Measurements from ENCODE around the gene PTPN6. TPM values are rescaled to one million over a fixed set of nuclear protein-coding genes. Genes with fewer than 3 reads are reported as not detected.

Gene PTPN6
- total and polyA plus RNA-seq, 2 of the 8 experiments (the other 6 are each of a cell fraction or from before 2014, with no cell fraction given) = 16.3 to 28.4 TPM

DNA sequence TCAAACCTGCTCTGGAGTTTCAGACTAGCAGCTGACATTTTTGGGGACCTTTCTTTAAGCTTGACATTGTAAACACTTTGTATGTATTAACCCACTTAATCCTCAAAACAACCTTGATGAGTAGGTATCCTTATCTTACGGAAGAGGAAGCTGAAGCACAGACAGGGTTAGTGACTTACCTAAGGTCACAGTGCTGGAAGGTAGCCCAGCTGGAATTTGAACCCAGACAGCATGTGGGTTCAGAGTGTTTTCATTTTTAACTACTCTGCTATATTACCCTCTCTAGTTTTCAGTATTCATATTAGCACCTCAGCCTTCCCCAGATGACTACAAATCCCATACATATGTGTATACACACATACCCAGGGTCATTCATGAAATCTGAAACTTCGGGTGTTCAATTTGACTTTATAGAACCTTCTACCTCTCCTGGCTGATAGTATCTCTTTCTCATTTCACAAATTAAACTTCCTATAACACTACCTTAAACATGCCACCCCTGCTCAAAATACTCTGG lies 53.2 kb downstream of the PTPN6 start:
- Histone ChIP-seq H4K20me1 (replicated peaks in 1 of 2; ENCODE audit: control insufficient read depth in 1 of 2, insufficient read depth in 2 of 2, low read length in 2 of 2) (no peaks in the 10 kb centered on the region), H2BK120ac (replicated peaks; ENCODE audit: low read depth, low read length) (no peak overlapping the region), H3K23me2 (ENCODE audit: low read depth, low read length) (no peaks in the 10 kb centered on the region), H4K8ac (ENCODE audit: extremely low read depth, insufficient read depth, low read length) (no peak overlapping the region), H3K56ac (replicated peaks; ENCODE audit: insufficient read length, low read depth, low read length) (no peak overlapping the region), H2BK20ac (ENCODE audit: low read length) (no peak overlapping the region), H3K4ac (replicated peaks; ENCODE audit: insufficient read length, low read depth, low read length) (no peak overlapping the region), H3K14ac (ENCODE audit: insufficient read length) (no peak overlapping the region), H3K4me1 (replicated peaks in 1 of 4; ENCODE audit: control insufficient read depth in 3 of 4, insufficient read depth in 4 of 4, low read length in 3 of 4) (no peaks in the 10 kb centered on the region), H3K9ac (replicated peaks in 1 of 4; ENCODE audit: extremely low read depth in 1 of 4, low read depth in 3 of 4, low read length in 3 of 4) (no peak overlapping the region), H4K91ac (replicated peaks; ENCODE audit: insufficient read length, low read length) (no peak overlapping the region), H2BK5ac (ENCODE audit: low read depth, low read length) (no peak overlapping the region), H3K27ac (ENCODE audit: low read depth, low read length) (no peak overlapping the region), H3K79me1 (ENCODE audit: low read depth, low read length) (no peaks in the 10 kb centered on the region), H2BK12ac (ENCODE audit: low read depth, low read length) (no peak overlapping the region), H3K9me3 (ENCODE audit: insufficient read depth in 2 of 2, low read depth in 1 of 2, low read length in 1 of 2) (no peaks in the 10 kb centered on the region), H2BK15ac (ENCODE audit: low read length) (no peak overlapping the region), H3K4me3 (ENCODE audit: extremely low read depth in 1 of 4, insufficient read depth in 2 of 4, low read depth in 3 of 4, low read length in 4 of 4) (no peak overlapping the region), H2AFZ (ENCODE audit: low read length) (no peak overlapping the region), H3K23ac (ENCODE audit: insufficient read length) (no peak overlapping the region), H3K36me3 (ENCODE audit: control insufficient read depth in 2 of 4, insufficient read depth in 4 of 4, low read length in 3 of 4) (peaks cover 0 to 4% (median 2%) of the 10 kb centered on the region in 4 experiments; a peak in 2 of 8 replicates), H3K27me3 (replicated peaks in 1 of 4; ENCODE audit: control insufficient read depth in 3 of 4, extremely low read depth in 1 of 4, insufficient read depth in 3 of 4, low read length in 3 of 4) (no peaks in the 10 kb centered on the region), H2AK5ac (ENCODE audit: low read depth, low read length) (no peak overlapping the region), H3K18ac (ENCODE audit: extremely low read depth, low read length) (no peak overlapping the region), H3K79me2 (ENCODE audit: control insufficient read depth in 1 of 2, insufficient read depth in 2 of 2, low read length in 2 of 2) (no peaks in the 10 kb centered on the region; a peak in 1 of 4 replicates), H4K5ac (ENCODE audit: insufficient read length, low read depth, low read length) (no peak overlapping the region), H3K4me2 (ENCODE audit: insufficient read depth in 1 of 2, low read depth in 2 of 2, low read length in 2 of 2) (no peak overlapping the region)
- POLR2A ChIA-PET (ENCODE audit: partially characterized antibody) = interaction anchor here (1.3 to 2.6 kb wide), 3 partner anchors 14 to 60 kb away, joined by 4 to 7 read pairs (median 6); partner anchors contain the start of genes C12orf57, LPCAT3 and RNU7-1
- TF ChIP-seq, protein P1, sequence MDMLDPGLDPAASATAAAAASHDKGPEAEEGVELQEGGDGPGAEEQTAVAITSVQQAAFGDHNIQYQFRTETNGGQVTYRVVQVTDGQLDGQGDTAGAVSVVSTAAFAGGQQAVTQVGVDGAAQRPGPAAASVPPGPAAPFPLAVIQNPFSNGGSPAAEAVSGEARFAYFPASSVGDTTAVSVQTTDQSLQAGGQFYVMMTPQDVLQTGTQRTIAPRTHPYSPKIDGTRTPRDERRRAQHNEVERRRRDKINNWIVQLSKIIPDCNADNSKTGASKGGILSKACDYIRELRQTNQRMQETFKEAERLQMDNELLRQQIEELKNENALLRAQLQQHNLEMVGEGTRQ (IDR thresholded peaks at IDR 0.05; ENCODE audit: low read length) = no peak
- TF ChIP-seq, protein P2, sequence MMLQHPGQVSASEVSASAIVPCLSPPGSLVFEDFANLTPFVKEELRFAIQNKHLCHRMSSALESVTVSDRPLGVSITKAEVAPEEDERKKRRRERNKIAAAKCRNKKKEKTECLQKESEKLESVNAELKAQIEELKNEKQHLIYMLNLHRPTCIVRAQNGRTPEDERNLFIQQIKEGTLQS (IDR thresholded peaks at IDR 0.05; ENCODE audit: insufficient read depth, low read depth, low read length) = no peak
- no peak for TF ChIP-seq JUND (IDR thresholded peaks at IDR 0.05; ENCODE audit: low read length)
- no peak for TF ChIP-seq KDM4A (IDR thresholded peaks at IDR 0.05; ENCODE audit: low read depth, low read length, severe bottlenecking)
- TF ChIP-seq MAFK (IDR thresholded peaks at IDR 0.05; ENCODE audit: low read depth, low read length) = no peak
- no peak for TF ChIP-seq RBBP5 (IDR thresholded peaks at IDR 0.05; ENCODE audit: borderline replicate concordance, low read depth, low read length)
- no peak for TF ChIP-seq TAF7 (optimal IDR thresholded peaks at IDR 0.05; ENCODE audit: borderline replicate concordance, low read depth, low read length)
- TF ChIP-seq POLR2AphosphoS5 (IDR thresholded peaks at IDR 0.05; ENCODE audit: low read depth, low read length) = no peak
- no peak for TF ChIP-seq RXRA (IDR thresholded peaks at IDR 0.05; ENCODE audit: insufficient read depth, low read depth, low read length)
- FAIRE-seq = no peak
- CTCF ChIA-PET (ENCODE audit: partially characterized antibody) = interaction anchor here (1.2 to 2.7 kb wide), 5 partner anchors 9 to 105 kb away, joined by 3 to 13 read pairs (median 4); partner anchors contain the start of genes C1RL and LPCAT3
- WGBS, 2 experiments (ENCODE audit: extremely low coverage in 1 of 2, insufficient coverage in 1 of 2, insufficient read length in 1 of 2, insufficient replicate concordance in 2 of 2, low coverage in 1 of 2, low lambda C conversion rate in 2 of 2, missing lambda C conversion rate in 1 of 2) = 81% methylated on average over 2 of the region's 2 CpGs; no CpG with 5 or more reads in 1 of the 2 experiments
- no peak for DNase-seq (ENCODE audit: low read depth in 1 of 2, low spot score in 2 of 2)
